Stimulated activated naive CD4-positive, alpha-beta T cell treated with Interleukin-2 at 50 U/mL for 16 hours (primary cell): ENCODE measurements around the gene ODC1.

ENCODE experiments used
- DNase-seq: peaks from one replicate; lab custom pipeline; 2025; lab: John Stamatoyannopoulos, UW

ODC1 gene

DNA sequence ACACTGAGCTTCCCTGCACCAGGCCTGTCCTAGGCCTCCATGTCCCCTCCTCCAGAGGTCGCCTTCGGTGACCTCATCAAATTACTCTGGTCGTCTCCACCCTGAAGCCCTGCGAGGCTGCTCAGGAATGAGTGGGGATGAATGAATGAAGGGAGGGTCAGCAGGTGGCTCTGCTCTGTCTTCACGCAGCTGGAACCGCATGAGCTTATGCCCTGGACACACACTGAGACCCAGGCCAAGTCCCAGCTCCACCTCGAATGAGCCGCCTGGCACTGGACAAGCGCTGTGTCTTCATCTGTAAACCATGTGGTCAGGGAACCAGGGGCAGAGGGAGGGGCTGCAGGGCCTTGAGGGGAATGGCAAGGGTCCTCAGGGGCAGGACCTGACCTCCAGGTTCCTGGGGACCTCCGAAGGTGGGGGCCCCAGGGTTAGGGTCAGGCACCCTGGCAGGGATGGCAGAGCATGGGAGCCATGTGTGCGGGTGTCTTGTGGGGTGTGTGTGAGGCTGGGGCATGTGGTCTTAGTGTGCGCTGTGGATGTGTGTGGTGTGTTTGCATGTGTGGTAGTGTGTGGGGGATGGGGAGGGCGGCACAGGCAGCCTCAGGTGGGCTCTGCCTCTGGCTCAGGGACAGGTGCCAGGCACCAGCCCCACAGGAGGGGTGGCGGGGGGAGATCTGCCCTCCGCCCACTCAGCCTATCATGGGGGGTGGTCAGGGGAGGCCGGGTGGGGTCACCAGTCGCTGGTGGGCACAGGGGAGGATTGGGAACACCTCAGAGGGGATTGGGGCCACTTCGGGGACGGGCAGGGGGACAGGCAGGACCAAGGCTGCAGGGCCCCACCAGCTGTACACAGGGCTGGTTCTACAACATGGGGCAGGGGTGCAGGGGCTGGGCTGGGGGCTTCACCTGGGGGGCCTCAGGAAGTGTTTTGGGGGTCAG, 13.9 kb downstream of the ODC1 start:
- no peak for DNase-seq

DNA sequence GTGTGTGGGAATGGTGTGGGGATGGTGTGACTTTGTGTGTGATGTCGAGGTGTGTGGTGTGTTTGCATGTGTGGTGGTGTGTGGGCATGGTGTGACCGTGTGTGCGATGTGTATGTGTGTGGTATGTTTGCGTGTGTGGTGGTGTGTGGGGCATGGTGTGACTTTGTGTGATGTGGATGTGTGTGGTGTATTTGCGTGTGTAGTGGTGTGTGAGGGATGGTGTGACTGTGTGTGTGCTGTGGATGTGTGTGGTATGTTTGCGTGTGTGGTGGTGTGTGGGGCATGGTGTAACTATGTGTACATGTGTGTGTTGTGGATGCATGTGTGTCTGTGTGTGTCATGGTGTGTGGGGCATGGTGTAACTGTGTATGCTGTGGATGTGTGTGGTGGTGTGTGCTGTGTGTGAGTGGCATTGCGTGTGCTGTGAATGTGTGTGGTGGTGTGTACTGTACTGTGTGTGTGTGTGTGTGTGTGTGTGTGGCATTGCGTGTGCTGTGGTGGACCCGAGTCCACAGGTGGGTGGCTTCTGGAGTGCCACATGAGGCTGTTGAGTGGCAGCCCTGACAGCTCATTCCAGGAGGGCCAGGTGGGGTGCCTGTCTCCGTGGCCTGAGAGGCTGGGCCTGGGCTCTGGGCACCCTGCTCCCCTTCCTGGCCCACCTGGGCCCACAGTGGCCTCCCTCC, 14.7 kb downstream of the ODC1 start:
- DNase-seq = no peak

DNA sequence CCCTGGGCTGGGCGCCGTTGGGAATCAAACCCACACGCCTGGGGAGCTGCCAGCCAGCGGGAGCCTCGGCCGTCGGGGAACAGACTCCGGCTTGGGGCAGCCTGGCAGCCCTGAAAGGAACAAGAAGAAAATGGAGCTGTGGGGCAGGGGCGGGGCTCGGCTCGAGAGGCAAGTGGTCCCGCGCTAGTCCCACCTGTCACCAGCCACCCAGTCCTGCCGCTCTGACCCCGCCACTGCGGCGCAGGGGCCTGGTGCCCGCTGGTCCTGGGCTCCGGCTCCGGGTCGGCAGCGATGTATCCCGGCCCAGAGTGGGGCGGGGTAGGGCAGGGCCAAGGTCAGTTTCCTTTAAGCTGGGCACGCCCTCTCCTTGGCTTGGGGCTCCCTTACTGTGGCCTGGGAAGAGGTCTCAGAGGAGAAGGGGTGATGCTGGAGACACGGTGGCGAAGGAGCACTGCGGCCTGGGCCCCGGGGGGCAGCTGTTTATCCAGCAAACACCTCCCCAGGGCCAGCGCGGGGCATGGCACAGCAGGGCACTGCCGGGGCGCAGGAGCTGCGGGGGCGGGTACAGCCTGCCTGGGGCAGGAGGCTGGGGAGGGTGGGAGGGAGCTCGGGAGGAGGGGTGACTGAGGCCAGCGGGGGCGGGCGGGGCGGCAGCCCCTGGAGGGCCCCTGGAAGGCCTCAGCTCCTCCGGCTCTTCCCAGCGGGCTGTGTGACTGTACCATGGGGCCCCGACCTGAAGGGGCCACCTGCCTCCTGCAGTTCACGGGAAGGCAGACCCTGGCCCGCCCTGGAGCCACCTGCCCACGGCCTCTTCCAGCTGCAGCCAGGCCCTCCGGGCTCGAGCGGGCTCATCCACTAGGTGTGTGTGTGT, 15.6 kb downstream of the ODC1 start:
- no peak for DNase-seq

DNA sequence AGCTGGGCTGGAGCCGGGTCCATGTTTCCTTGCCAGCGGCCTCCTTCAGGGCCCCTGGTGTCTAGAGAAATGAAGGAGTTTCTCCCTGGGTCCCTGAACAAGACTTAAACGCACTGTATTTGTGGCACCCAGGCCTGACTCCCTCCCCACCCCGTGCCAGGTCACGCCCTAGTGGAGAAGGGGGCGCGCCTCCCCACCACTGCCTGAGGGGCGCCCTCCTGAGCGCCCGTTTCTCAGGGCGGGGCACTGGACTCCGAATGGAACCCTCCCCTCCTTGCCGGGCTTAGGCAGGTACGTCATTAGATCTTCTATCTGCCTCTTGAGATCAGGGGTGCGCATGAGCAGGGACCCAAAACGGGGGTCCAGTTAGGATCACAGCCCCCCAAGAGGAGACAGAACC, 16.3 kb downstream of the ODC1 start:
- no peak for DNase-seq

DNA sequence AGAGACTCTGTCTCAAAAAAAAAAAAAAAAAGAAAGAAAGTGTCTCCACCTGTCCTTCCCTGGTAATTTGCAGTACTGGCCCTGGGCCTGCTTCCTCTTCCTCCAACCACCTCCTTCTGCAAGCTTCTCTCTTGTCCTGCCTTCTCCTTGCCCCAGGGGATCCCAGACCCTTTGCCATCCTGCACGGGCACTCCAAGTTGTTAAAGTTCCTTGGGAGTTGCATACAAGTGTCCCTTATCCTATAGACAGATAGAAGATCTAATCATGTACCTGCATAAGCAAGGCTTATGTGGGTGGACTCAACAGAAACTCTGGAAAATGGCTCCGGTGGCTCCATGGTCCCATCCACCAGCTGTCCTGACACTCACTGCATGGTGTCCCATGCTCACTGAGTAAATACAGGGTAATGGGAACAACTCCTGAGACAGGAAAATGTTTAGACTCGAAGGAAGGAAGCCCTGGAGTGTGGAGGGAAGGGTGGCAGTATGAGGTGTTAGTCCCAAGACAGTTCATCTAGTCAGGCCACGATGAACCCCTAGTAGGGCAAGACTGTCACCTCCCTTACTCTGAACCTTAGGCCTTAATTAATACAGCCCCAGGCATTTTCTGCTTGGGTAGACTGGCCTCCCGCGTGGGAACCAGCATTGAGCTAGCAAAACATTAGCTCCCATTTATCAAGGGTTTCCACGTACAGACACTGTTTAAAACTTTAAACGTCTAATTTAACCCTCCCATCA, 17.1 kb downstream of the ODC1 start:
- DNase-seq = no peak

DNA sequence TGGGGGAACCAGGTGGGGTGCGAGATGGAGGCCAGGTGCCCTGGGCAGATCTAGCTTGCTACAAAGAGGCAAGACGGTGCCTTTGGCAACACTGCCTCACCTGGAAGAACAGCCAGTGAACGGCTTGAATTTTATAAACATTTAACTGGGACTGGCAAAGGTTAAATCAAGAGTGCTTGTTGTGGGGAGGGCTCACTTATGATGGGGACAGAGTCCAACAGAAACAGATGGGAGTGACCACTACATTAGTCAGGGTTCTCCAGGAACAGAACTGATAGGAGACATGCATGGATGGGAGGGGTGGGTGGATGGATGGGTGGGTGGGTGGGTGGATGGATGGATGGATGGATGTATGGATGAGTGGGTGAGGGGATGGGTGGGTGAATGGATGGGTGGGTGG, 19.2 kb downstream of the ODC1 start:
- DNase-seq = no peak

DNA sequence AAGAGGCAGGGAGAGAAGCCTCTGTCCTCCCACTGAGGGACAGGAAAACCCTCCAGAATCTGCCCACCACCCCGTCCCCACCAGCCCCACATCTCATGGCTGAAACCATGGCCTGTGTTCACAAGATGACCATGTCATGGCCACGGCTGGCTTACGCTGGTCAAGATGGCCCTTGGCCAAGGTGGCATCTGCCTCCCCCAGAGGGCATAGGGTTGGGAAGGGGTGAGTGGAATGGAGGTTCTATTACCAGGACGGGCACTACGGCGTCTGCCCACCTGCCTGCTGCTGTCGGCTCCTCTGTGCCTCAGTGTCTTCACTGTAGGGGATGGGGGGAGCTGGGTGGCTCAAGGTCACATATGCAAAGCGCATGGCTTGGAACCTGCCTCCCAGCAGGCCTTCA, 19.8 kb downstream of the ODC1 start:
- no peak for DNase-seq

DNA sequence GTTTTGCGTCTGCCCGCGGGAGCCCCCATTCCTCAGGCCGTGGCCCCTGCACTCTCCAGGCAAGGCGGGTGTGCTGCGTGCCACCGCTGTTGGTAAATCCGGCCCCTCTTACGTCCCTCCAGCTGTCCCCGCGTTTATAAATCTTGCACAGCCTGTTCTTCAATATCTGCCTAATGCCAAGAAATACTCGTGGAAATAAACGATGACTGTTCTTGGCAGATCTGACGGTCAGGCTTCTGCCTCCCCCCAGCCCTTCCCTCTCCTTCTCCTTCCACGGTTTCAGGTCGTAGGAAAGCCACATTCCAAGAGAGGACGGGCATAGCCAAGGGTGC, 20.5 kb downstream of the ODC1 start:
- DNase-seq = no peak

DNA sequence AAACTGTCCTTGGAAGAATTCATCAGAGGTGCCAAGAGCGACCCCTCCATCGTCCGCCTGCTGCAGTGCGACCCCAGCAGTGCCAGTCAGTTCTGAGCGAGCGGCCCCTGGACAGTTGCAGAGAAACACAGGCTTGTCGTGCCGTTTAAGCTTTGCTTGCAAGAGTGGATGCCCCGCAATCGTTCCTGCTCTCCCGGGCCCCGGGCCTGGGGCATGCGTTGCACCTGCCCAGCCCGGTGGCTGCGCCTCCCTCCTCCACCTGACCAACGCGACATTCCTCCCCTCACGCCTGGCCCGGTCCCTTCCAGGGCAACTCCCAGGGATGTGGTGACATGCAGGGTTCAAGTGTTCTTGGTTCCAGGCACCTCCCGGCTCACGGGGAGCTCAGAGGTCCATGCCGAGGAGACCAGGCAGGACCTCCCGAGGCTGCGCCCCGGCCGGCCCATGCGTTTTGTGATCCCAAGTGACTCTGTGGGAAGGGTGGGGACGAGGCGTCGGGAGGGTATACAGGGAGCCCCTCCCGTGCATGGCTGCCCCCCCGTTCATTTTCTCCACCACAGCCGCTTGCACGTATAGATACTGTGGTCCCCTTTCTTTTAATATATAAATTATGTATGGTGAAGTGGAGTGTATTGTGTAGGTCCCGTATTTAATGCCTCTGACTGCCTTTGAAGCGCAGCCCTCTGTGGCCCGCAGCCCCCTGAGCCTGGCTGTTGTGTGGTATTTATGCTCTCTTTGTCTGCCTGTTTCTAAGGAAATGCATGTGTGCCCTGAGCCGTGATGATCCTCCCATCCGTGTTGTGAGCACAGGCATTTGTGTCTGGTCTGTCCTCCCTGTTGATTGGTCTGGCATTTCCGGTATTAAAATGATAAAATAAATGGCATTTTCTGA, 21.2 kb downstream of the ODC1 start:
- DNase-seq = no peak

DNA sequence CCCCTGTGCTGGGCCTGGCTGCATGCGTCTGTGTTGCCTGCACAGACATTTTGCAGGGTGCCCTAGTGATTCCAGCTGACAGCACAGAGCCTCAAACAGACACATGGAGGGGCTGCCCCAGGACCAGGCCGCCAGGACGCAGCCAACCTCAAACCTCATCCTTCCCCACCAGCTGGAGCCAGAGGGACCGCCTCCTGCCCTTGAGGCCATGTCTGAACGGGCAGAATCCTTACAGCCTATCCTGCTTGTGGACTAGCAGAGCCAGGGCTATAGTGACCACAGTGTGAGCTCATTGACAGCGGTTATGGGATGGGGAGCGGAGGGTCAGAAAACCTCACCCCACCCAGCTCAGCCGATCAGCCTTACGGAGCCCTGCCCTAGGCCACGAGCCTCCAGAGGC, 22.4 kb downstream of the ODC1 start:
- DNase-seq = no peak

DNA sequence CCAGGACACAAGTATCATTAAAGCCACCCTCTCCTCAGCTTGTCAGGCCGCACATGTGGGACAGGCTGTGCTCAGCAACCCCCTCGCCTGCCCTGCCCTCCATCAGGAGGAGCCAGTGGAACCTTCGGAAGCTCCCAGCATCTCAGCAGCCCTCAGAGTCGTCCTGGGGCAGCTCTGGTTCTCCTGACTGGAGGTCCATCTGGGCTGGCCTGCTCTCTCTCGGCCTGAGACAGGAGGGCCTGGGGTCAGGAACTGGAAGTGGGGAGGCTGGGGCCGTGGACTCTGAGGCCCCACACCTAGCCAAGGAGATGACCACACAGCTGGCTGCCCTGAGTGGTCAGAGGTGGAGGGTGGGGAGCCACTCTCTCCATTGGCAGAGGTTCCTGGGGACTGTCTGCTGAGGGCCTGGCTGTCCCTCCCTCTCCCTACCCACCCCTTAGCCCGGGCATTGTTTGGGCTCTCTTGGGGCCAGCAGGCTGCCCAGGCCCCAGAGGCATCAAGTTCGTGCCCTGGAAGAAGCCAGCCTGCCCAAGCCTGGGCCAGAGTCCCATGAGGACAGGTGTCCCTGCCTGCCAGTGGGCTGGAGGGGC, 23.1 kb downstream of the ODC1 start:
- no peak for DNase-seq

DNA sequence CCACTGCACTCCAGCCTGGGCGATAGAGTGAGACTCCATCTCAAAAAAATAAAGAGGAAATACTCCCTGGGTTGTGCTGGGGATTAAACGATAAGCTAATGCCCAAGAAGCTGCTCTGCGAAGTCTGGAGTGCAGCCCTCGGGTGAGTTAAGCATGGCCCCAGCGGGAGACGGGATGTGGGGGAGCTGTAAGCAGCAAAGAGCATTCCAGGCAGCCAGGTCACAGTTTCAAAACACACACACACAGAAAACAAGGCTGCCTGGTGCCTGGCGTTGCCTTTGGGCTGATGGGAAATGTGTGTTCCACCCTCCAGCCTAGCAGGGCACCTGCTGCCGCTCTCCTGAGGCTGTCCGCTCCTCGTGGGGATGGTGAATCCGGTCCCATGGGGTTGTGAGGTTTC, 24.1 kb downstream of the ODC1 start:
- no peak for DNase-seq

DNA sequence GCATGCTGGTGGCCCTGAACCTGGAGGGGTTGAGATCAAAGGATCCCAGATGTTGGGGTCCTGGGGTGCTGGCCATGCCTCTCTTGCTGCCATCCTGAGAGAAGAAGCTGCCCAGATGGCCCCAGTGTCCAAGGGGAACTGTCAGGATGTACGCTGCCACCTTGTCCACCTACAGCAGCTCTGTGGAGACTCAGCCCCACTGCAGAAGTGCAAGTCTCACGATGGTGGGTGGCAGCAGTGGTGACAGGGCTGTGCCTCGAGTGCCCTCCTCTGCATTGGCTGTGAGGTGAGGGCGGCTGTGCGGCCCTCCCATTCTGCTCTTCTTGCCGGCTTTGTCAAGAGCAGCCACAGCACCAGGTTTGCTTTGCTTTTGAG, 24.7 kb downstream of the ODC1 start:
- no peak for DNase-seq

DNA sequence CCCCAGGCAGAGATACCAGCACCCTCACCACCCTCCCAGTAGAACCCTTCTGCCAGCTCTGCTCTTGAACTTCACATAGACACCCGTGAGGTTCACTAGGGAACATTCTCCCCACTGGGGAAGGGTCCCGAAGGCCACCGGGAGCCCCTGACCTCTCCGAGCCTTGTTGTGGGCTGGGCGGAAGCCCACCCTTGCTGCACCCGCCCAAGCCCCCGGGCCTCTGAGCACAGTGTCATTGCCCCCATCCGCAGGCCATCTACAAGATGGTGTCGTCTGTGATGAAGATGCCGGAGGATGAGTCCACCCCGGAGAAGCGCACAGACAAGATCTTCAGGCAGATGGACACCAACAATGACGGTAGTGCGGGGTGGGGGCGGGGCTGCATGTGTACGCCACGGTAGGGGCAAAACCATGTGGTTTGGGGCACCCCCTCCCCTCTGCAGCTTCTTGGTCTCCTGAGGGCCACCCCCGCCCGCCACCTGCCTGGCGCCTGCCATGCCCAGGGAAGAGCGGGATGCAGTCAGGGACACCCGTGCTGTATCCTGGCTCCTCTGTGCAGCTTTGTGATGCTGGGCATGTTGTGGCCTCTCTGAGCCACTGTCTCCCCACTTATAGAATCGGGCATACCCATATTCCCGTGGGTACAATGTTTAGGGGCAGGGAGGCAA, 25.3 kb downstream of the ODC1 start:
- DNase-seq = no peak

DNA sequence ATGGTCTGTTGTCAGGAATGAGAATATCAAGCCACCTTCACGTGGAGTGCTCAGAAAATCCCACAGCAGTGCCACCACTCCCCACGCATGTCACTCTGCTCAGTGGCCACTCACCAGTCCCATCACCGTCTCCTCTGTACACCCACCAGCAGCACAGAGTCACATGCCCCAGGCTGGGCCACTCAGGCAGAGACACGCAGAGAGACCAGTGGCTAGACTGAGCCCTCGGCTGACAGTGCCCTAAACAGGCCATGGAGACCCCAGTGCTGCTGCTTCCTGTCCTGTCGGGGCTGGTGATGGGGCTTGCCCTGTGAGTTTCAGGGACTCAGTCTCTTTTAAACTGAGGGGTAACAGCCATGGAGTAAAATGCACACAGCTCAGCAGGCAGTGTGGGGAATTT, 25.9 kb downstream of the ODC1 start:
- DNase-seq = no peak

DNA sequence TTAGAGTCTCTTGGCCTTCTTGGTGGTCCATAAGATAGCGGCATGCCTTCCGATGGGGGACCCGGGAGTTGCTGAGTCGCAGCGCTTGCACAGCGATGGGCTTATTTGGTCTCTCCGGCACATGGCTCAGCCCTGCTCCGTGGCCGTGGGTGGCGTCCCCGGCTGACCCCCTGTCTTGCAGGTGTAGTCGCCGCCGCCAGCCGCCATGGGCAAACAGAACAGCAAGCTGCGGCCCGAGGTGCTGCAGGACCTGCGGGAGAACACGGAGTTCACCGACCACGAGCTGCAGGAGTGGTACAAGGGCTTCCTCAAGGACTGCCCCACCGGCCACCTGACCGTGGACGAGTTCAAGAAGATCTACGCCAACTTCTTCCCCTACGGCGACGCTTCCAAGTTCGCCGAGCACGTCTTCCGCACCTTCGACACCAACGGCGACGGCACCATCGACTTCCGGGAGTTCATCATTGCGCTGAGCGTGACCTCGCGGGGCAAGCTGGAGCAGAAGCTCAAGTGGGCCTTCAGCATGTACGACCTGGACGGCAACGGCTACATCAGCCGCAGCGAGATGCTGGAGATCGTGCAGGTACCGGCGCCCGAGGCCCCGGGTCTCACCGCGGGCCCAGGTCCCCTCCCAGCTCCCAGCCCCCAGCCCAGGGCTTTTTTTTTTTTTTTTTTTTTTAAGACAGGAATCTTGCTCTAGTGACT, 28.4 kb downstream of the ODC1 start:
- no peak for DNase-seq

DNA sequence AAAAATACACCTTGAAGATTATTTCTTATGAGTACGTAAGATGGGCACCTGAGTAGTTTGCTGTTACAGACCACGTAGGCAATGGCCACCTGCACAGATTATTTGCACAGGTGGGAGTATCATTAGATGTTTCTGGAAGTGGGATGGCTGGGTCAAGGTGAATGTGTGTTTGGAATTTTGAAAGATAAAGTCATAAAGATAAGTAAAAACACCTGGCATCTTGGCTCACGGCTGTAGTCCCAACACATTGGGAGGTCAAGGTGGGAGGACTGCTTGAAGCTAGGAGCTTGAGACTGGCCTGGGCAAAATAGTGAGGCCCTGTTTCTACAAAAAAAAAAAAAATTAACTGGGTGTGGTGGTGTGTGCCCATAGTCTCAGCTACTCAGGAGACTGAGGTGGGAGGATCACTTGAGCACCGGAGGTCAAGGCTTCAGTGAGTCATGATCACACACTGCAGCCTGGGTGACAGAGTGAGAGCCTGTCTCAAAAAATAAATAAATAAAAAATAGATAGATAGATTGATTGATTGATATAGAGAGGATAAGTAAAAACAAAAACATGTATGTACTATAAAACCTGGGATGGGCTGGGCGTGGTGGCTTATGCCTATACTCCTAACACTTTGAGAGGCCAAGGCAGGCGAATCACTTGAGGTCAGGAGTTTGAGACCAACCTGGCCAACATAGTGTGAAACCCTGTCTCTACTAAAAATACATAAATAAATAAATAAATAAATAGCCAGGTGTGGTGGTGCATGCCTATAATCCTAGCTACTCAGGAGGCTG, 30.4 kb downstream of the ODC1 start:
- DNase-seq = no peak

DNA sequence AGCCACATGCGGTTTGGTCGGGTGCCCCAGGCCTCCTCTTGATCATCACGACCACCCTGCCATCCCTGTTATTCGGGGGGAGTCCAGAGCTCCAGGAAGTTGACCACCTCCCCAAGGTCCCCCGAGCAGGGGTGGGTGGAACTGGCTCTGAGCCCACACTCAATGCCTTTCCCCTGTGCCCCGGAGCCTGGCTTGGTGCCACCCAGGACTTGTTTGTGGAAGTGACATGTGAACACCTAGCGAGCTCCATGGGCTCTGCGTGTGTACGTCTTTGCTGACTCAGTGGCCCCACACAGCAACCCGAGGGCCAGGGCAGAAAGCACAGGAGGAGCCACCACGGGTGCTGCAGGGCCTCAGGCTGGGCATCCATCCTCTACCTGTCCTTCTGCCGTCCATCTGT, 32.5 kb downstream of the ODC1 start:
- DNase-seq = no peak

DNA sequence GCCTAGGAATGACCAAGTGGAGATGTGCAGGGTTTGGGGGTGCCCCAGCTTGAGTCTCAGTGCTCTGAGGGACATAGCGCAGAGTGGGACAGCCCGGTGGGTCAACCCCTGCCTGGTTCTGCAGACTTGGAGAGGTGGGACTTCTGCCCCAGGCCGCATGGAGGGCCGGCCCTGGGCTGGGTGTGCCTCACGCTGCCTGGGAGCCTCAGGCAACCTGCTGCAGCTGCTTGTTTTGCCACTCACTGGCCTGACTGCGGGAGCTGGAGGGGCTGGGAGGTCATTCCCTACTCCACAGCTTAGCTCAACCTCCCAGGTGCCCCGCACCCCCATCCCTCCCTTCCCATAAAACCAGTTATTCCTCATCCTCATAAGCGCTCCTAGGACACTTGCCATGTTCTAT, 33.1 kb downstream of the ODC1 start:
- DNase-seq = no peak
